Erythroblast (primary cell): ENCODE measurements around the gene CXCL17.

Source experiments
- GATA1 ChIP-seq: IDR thresholded peaks from 2 replicates; pipeline ENCODE4 v1.6.1; 2011; ENCODE audit warnings: low read depth, mild to moderate bottlenecking, control low read depth, low read length, moderate library complexity
- POLR2A ChIP-seq: IDR thresholded peaks from 2 replicates; pipeline ENCODE4 v1.6.1; 2011; ENCODE audit warnings: mild to moderate bottlenecking, low read length

- TF ChIP-seq POLR2A (no peak), GATA1 (no peak)
Observed at GRCh38 chr19:42435316-42435715, 7.4 kb downstream of the CXCL17 start.
